GM21619 (cell line): ENCODE measurements around the gene CHMP1B.

Experiments used
- ATAC-seq: cut with Tn5 transposase; IDR thresholded peaks from one replicate; pipeline ENCODE4 v1.9.1; 2021; ENCODE audit not compliant: unreplicated experiment

CHMP1B gene

DNA sequence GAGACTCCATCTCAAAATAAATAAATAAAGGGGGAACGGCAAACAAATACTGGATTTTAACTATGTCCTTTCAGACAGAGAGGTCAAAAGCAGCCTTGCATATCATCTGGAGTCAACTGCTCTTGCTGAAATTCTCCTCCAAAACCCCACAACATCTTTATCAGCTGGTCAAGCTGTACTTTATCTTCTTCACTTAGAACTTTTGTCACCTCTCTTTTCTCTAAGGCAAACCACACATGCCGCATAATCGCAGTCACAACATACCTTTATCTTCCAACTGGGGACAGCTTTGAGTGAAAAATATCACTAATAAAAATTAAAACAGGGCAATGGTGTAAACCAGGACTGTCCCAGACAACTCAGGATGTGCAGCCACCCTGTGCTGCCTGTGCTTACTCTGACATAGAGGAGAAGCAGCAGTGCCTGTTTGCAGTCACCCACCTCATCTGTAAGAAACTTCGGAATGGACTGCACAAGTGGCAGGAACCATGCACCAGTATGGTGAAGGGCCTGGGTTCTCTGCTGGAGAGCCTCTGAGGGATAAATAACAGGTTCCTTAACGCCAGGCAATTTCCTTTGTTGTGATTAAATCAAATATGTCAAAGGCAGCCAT lies 50.7 kb downstream of the CHMP1B start:
- ATAC-seq: no peak

- ATAC-seq: no peak
Measured at GRCh38 chr18:11902522-11903292, 51.5 kb downstream of the CHMP1B start.
